GM18505 (cell line): Measurements from ENCODE around the gene S1PR4.
"Not testable (repeated sequence)": the region's sequence is repeated elsewhere in the genome, so short reads cannot be mapped to it uniquely, and the experiment has no call there.

ENCODE experiments used
- ATAC-seq: cut with Tn5 transposase; IDR thresholded peaks from one replicate; pipeline ENCODE4 v1.9.1; 2021; ENCODE audit not compliant: unreplicated experiment
- POLR2A ChIP-seq: IDR thresholded peaks from 4 replicates; pipeline ENCODE4 v1.6.1; 2011; ENCODE audit warnings: borderline replicate concordance; ENCODE audit not compliant: insufficient read depth, insufficient read length; ENCODE audit errors: extremely low read depth

Gene S1PR4

GRCh38 chr19:3192228-3192635, 13.7 kb downstream of the S1PR4 start:
- TF ChIP-seq POLR2A, result no peak
- no peak for ATAC-seq

GRCh38 chr19:3192684-3193083, 14.1 kb downstream of the S1PR4 start:
- no peak for TF ChIP-seq POLR2A
- ATAC-seq, result no peak

DNA sequence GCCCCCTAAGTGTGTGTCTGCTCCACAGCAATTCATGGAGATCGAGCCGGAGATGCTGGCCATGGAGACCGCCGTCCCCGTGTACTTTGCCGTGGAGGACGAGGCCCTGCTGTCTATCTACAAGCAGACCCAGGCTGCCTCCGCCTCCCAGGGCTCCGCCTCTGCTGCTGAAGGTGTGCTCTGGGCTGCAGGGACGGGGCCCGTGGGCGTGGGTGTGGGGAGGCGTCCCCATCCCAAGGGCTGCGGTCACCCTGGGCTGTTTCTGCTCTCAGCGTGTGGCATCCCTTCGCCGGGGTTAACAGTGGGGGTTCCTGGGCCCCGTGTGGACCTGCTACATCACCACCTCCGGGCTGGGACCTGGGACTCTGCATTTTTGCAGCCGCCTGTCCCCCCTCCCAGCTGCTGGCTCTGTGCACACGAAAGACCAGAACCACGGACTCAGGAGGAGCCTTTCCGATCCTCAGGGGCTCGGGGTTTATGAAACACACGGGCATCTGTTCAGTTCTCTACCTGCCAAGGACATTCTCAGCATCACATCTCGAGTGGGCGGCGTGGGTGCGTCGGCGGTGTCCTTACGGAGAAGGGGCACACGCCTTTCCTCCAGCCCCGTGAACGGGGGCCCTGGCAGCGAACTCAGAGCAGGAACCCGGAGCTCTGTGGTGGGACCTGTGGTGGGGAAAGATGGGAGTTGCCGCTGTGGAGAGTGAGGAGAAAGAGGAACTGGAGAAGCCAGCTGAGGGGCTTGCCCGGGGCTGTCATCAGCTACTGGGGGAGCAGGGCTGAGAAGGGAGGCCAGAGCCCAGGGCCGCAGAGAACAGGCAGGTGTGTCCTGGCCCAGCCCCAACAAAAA, 14.9 kb downstream of the S1PR4 start:
- TF ChIP-seq POLR2A, result no peak
- ATAC-seq, result no peak

- no peak for ATAC-seq
- TF ChIP-seq POLR2A, result no peak
These were observed 15.8 kb downstream of the S1PR4 start for GRCh38 chr19:3194106-3195087.

DNA sequence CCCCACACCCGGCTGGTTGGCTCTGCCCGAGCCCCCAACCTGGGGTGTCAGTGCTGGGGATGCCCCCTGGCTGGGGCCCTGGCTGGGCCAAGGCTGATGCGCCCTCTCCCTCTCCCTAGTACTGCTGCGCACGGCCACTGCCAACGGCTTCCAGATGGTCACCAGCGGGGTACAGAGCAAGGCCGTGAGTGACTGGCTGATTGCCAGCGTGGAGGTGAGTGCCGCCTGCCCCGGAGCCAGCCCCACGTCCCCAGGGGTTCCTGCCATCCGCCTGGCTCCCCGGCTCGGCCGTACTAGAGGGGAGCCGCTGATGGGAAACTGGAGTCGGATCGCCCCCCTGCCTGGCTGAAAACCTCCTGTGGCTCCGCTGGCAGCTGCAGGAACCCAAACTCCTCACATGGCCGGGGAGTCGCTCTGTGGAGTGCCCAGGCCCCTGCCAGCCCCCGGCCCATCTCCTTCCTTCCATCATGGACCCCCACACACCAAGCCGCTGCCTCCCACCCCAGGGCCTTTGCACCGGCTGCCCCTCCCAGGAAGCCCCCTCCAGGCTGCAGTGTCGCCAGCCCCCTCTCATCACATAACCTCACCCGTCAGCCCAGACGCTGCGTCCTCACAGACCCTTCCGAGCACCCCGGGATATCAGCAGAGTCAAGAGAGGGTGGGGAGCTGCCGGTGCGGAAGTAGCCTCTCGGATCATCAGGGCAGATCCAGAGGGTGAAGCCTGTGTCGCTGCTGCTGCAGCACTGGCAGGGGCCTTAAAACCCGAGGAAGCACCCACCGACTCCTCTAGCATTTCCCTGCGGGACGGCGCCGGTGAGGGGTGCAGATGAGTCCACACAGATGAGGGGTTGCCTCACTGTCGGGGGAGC, 17.7 kb downstream of the S1PR4 start:
- no peak for TF ChIP-seq POLR2A
- no peak for ATAC-seq

DNA sequence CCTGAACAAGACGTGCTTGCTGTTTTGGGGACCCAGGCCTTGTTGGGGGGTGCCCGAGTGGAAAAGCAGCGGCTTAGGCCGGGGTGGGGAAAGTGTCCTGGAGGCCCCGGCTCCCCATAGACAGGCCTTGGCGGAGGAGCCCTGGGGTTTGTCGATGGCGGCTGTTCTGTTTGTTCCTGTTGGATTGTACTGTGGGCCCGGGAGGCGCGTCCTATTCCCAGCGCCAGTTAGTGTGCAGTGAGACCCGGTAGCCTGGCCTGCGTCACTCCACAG, 18.3 kb downstream of the S1PR4 start:
- TF ChIP-seq POLR2A, result no peak
- no peak for ATAC-seq

DNA sequence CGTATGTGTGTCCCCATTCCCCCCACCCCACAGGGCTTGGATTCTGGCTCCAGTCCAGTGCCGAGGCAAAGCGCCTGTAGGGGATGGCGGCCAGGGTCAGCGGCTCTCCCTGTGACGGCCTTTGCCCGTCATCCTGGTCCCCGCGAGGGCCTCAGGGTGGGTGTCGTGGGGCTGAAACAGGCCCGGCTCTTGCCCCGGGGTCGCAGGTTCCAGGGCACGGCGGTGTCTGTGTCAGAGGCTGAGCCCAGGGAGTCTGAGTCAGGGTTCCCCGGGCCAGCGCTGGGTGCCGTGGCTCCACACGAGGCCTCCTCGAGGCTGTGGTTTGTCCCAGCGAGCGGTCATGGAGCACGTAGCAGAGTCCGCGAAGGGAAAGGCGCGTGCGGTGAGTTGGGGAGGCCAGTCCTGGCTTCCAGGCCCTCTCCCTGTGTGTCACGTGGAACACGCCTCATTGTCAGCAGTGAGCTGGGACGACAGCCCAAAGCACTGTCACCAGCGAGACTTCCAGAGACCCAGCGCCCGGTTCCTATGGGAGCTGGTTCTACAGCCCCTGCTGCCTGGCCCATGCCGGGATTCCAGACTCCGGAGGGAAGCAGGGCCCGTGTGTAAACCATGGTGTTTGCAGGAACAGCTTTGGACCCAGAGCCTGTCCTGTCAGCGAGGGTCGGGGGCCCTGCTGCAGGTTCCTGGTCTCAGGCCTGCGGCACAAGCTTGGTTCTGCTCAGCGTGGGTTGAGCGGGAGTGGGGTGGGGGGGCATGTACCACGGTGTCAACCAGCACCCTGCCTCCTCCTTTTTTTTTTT, 20.5 kb downstream of the S1PR4 start:
- no peak for TF ChIP-seq POLR2A
- no peak for ATAC-seq

DNA sequence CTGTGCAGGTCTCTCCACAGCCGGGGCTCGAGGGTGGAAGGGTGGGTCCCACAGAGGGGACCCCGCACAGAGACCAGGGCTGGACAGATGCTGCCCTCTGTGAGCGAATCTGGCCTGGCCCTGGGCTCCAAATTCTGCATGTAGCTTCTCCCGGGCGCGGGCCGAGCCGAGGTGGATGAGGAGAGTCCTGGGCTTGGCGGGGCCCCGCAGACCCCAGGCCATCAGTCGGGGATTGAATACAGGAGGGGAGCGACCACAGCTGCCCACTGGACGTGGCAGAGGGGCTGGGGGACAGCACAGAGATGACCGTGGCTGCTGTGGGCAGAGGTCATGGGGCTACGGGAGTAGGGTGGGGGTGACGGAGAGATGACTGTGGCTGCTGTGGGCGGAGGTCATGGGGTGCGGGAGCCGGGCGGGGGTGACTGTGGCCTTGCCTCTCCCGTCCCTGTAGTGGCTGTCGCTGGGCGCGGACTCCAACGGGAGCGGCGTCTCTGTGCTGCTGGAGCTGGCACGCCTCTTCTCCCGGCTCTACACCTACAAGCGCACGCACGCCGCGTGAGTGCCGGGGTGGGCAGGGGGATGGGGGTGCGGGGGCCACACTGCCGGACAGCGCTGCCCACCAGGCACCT, 22.6 kb downstream of the S1PR4 start:
- no peak for ATAC-seq
- no peak for TF ChIP-seq POLR2A

GRCh38 chr19:3201911-3202310, 23.3 kb downstream of the S1PR4 start:
- no peak for ATAC-seq
- no peak for TF ChIP-seq POLR2A

- no peak for TF ChIP-seq POLR2A
- no peak for ATAC-seq
These were observed 23.8 kb downstream of the S1PR4 start for GRCh38 chr19:3202346-3202745.

DNA sequence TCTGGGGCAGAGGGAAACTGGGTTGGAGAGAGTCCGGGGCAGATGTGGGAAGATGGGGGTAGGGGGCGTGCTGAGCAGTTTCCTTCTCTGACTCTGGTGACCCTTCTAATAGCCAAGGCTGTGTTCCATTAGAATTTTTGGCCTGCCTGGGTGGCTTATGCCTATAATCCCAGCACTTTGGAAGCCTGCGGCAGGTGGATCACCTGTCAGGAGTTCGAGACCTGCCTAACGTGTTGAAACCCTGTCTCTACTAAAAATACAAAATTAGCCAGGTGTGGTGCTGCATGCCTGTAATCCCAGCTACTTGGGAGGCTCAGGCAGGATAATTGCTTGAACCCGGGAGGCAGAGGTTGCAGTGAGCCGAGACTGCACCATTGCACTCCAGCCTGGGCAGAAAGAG, 24.3 kb downstream of the S1PR4 start:
- ATAC-seq, result not testable (repeated sequence)
